Activated T-cell treated with anti-CD3 and anti-CD28 coated beads, Interleukin-2, amount 50 U/mL, for 24 hours (primary cell): ENCODE results near the gene KRT3.

Experiments
- DNase-seq: peaks from one replicate; pipeline ENCODE4 v3.0.0-alpha.2; 2020
- H3K27ac Mint-ChIP-seq: 2 replicates; pipeline ENCODE4 v1.8.0; 2020; ENCODE audit warnings: mild to moderate bottlenecking, mixed read lengths
- H3K27me3 Mint-ChIP-seq: 2 replicates; pipeline ENCODE4 v1.8.0; 2020; ENCODE audit warnings: mixed read lengths
- H3K36me3 Mint-ChIP-seq: 2 replicates; pipeline ENCODE4 v1.8.0; 2020; ENCODE audit warnings: low read depth, mixed read lengths
- H3K4me1 Mint-ChIP-seq: 2 replicates; pipeline ENCODE4 v1.8.0; 2020; ENCODE audit warnings: low read depth, mixed read lengths
- H3K4me3 Mint-ChIP-seq: 2 replicates; pipeline ENCODE4 v1.8.0; 2020; ENCODE audit warnings: mild to moderate bottlenecking, moderate library complexity, mixed read lengths
- H3K9me3 Mint-ChIP-seq: 2 replicates; pipeline ENCODE4 v1.8.0; 2020; ENCODE audit warnings: mixed read lengths

The KRT3 gene

DNA sequence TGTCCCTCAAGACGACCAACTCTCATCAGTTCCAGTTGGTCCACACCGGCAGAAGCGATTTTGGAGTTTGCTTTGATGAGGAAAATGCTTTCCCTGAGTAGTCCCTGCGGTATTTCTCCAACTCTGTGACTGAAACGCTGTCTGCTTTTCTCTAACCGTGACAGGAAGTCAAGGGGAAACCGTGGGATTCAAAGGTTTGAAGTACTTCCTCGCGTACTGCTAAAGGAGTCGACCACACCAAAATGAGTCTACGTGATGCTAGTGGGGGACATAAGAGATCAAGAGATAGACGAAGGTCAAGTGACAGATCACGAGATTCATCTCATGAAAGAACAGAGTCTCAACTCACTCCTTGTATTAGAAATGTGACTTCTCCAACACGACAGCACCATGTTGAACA lies 47.3 kb downstream of the KRT3 start:
- H3K4me3 Mint-ChIP-seq, result no peak overlapping the region
- H3K36me3 Mint-ChIP-seq, result no peaks in the 10 kb centered on the region

DNA sequence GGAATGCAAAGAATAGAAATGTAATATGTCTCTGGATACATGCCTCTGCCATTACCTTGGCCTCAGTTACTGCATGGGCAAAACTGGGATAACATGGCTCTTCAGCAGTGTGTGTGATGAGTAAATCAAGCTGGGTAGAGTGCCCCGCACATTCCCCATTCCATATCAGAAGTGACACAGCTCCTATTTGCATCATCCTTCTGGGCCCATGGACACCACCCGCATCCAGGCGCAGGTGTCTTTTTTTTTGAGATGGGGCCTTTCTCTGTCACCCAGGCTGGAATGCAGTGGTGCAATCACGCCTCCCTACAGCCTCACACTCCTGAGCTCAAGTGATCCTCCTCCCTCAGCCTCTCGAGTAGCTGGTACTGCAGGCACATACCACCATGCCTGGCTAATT lies 50.4 kb downstream of the KRT3 start:
- Mint-ChIP-seq H3K4me3 (no peak overlapping the region), H3K27me3 (peaks cover 6% of the 10 kb centered on the region)

More for the DNA sequence above, 47.3 kb downstream of the KRT3 start:
- no peaks in the 10 kb centered on the region for H3K9me3 Mint-ChIP-seq
- no peaks in the 10 kb centered on the region for H3K27me3 Mint-ChIP-seq
- no peak for DNase-seq
- no peak overlapping the region for H3K27ac Mint-ChIP-seq
- H3K4me1 Mint-ChIP-seq, result peaks cover 15% of the 10 kb centered on the region

DNA sequence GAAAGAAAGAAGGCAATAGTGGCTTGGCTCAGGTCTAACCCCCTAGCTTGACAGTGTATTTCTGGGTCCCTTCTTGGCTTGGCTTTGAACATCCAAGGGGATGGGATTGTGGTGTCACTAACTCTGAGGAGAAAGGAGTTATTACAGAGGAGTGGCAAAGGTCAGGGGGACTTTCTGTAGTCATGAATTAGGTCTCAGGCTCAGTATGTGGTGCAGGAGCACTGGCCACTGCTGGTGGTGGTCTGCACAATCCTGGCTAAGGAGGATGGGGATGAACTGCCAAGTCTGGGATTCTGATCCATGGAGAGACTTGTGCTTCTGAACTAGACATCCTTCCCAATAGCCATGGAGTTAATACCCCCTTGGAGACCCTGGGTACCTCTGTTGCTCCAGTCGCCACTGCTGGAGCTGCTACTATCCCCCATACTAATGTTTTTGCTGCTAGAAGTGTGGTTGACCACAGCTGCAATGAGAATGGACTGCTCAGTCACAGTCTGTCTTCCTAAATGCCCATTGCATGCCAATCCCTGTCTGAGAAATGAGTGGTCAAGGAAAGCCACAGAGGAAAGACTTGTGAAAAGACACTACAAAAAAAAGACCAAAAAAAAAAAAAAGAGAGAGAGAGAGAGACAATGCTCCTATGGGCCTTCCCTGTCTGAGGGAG lies 51.3 kb downstream of the KRT3 start:
- Mint-ChIP-seq H3K27me3 (peaks cover 11% of the 10 kb centered on the region), H3K9me3 (no peaks in the 10 kb centered on the region), H3K4me3 (no peak overlapping the region), H3K4me1 (peaks cover 13% of the 10 kb centered on the region), H3K27ac (no peak overlapping the region), H3K36me3 (no peaks in the 10 kb centered on the region)
- DNase-seq, result no peak

More for the DNA sequence above, 50.4 kb downstream of the KRT3 start:
- no peak for DNase-seq
- H3K9me3 Mint-ChIP-seq, result no peaks in the 10 kb centered on the region
- H3K4me1 Mint-ChIP-seq, result peaks cover 15% of the 10 kb centered on the region
- no peak overlapping the region for H3K27ac Mint-ChIP-seq
- no peaks in the 10 kb centered on the region for H3K36me3 Mint-ChIP-seq

GRCh38 chr12:52742822-52743457 lies 53.0 kb downstream of the KRT3 start:
- H3K36me3 Mint-ChIP-seq, result no peaks in the 10 kb centered on the region
- H3K4me1 Mint-ChIP-seq, result no peaks in the 10 kb centered on the region
- H3K4me3 Mint-ChIP-seq, result no peak overlapping the region
- peaks cover 11% of the 10 kb centered on the region for H3K27me3 Mint-ChIP-seq
- DNase-seq, result no peak
- H3K27ac Mint-ChIP-seq, result no peak overlapping the region
- H3K9me3 Mint-ChIP-seq, result no peaks in the 10 kb centered on the region

DNA sequence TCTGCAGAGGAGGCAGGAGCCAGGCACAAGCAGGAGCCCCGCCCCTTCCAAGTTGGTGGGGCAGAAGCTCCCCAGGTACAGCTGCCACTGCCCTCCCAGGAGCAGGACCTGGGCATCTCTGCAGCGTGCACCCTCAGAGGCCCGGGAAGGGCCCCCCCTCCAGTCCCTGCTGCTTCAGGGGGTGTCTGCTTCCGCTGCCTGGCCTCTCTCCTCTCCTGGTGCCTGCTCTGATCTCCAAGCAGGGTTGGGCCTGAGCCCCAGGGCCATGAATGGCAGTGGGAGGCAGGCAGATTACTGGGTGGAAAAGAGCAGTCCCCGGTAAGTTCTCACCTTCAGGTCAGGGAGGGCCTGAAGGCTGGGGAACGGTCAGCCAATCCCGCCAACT lies 53.7 kb downstream of the KRT3 start:
- DNase-seq, result no peak
- Mint-ChIP-seq H3K4me1 (no peaks in the 10 kb centered on the region), H3K36me3 (no peaks in the 10 kb centered on the region), H3K27ac (no peak overlapping the region), H3K9me3 (no peaks in the 10 kb centered on the region), H3K27me3 (peaks cover 11% of the 10 kb centered on the region), H3K4me3 (no peak overlapping the region)

GRCh38 chr12:52741375-52742195 lies 54.3 kb downstream of the KRT3 start:
- peak; percentile 69 for DNase-seq
- Mint-ChIP-seq H3K36me3 (no peaks in the 10 kb centered on the region), H3K27ac (no peak overlapping the region), H3K4me1 (no peaks in the 10 kb centered on the region), H3K9me3 (no peaks in the 10 kb centered on the region), H3K4me3 (no peak overlapping the region), H3K27me3 (peaks cover 11% of the 10 kb centered on the region)

DNA sequence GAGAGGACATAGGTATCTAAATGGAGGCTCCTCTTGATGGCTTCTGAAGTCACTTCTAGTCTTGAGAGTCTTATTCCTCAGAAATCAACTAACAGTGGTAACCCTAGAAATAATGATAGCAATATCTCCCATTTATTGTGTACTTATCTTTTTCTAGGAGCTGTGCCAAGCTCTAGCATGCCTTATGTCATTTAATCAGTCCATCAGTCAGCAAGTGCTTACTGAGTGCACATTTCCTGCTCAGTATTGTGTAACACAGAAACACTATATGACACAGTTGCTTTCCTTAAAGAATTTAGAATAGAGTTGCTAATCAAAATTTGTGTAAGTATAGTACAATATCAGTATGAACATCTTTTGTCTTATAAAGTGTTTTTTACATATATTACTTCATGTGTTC lies 55.3 kb downstream of the KRT3 start:
- Mint-ChIP-seq H3K36me3 (no peaks in the 10 kb centered on the region), H3K27me3 (peaks cover 11% of the 10 kb centered on the region), H3K9me3 (no peaks in the 10 kb centered on the region), H3K4me3 (no peak overlapping the region), H3K27ac (no peak overlapping the region), H3K4me1 (no peaks in the 10 kb centered on the region)
- no peak for DNase-seq

DNA sequence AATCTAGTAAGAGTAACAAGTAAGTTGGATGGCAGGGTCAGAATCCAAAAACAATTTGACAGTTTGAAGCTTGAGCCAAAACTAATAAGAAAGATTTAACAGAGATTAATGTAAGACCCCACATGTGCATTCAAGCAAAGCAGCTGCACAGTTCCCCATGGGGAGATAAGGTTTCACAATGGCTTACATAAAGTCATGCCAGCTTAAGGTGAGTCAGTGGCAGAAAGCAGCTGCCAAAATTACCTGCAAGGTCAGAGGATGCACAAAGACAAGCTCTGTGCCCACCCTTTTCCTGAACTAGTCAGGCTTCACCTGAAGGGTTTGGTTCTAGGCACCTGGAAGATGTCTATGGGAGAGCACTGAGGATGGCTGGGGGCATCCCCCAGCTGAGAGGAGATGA lies 56.0 kb downstream of the KRT3 start:
- Mint-ChIP-seq H3K4me1 (no peaks in the 10 kb centered on the region), H3K27ac (no peak overlapping the region), H3K27me3 (peaks cover 14% of the 10 kb centered on the region), H3K36me3 (no peaks in the 10 kb centered on the region), H3K4me3 (no peak overlapping the region), H3K9me3 (no peaks in the 10 kb centered on the region)
- DNase-seq, result no peak
